ENCODE measurements around the gene CTRB1.

GRCh38 chr16:75193265-75193650, 25.5 kb upstream of the CTRB1 start:
- no peak for TF ChIP-seq CTCF (IDR thresholded peaks at IDR 0.05 in 8 of 11, conservative IDR thresholded peaks at IDR 0.05 in 3 of 11)
- TF ChIP-seq POLR2AphosphoS5 (IDR thresholded peaks at IDR 0.05), result no peak
